ENCODE measurements around the gene BCL7A.

BCL7A gene

GRCh38 chr12:122079033-122079531 lies 57.4 kb downstream of the BCL7A start:
- DNase-seq (ENCODE audit: low read depth in 2 of 2): no peak

- DNase-seq (ENCODE audit: low read depth in 2 of 2): no peak
Measured at GRCh38 chr12:122079532-122080081, 57.9 kb downstream of the BCL7A start.

GRCh38 chr12:122080149-122081082 lies 58.7 kb downstream of the BCL7A start:
- no peak for DNase-seq (ENCODE audit: low read depth in 2 of 2)

GRCh38 chr12:122081083-122081696 lies 59.5 kb downstream of the BCL7A start:
- no peak for DNase-seq (ENCODE audit: low read depth in 2 of 2)

GRCh38 chr12:122081697-122082221 lies 60.1 kb downstream of the BCL7A start:
- DNase-seq (ENCODE audit: low read depth in 2 of 2): no peak

- no peak for DNase-seq (ENCODE audit: low read depth in 2 of 2)
Measured at GRCh38 chr12:122082621-122083356, 61.1 kb downstream of the BCL7A start.

GRCh38 chr12:122084857-122085405 lies 63.2 kb downstream of the BCL7A start:
- DNase-seq (ENCODE audit: low read depth in 2 of 2): no peak

GRCh38 chr12:122085591-122085990 lies 63.9 kb downstream of the BCL7A start:
- no peak for DNase-seq (ENCODE audit: low read depth in 2 of 2)

GRCh38 chr12:122086116-122086515 lies 64.4 kb downstream of the BCL7A start:
- no peak for DNase-seq (ENCODE audit: low read depth in 2 of 2)

GRCh38 chr12:122086641-122087285 lies 65.1 kb downstream of the BCL7A start:
- no peak for DNase-seq (ENCODE audit: low read depth in 2 of 2)

GRCh38 chr12:122087431-122088178 lies 65.9 kb downstream of the BCL7A start:
- no peak for DNase-seq (ENCODE audit: low read depth in 2 of 2)

GRCh38 chr12:122088179-122088810 lies 66.6 kb downstream of the BCL7A start:
- no peak for DNase-seq (ENCODE audit: low read depth in 2 of 2)

- DNase-seq (ENCODE audit: low read depth in 2 of 2): no peak
Measured at GRCh38 chr12:122089077-122089476, 67.4 kb downstream of the BCL7A start.

GRCh38 chr12:122090759-122091515 lies 69.3 kb downstream of the BCL7A start:
- no peak for DNase-seq (ENCODE audit: low read depth in 2 of 2)

GRCh38 chr12:122093098-122093883 lies 71.6 kb downstream of the BCL7A start:
- no peak for DNase-seq (ENCODE audit: low read depth in 2 of 2)

GRCh38 chr12:122094137-122094734 lies 72.6 kb downstream of the BCL7A start:
- no peak for DNase-seq (ENCODE audit: low read depth in 2 of 2)

- no peak for DNase-seq (ENCODE audit: low read depth in 2 of 2)
Measured at GRCh38 chr12:122094735-122095631, 73.3 kb downstream of the BCL7A start.
